ENCODE data around the gene KCNA5. TPM values are rescaled to one million over a fixed set of nuclear protein-coding genes. Genes with fewer than 3 reads are reported as not detected.

KCNA5 gene
- total RNA-seq, 2 donors from 2014 or later, result 0.33 to 2.6 TPM

DNA sequence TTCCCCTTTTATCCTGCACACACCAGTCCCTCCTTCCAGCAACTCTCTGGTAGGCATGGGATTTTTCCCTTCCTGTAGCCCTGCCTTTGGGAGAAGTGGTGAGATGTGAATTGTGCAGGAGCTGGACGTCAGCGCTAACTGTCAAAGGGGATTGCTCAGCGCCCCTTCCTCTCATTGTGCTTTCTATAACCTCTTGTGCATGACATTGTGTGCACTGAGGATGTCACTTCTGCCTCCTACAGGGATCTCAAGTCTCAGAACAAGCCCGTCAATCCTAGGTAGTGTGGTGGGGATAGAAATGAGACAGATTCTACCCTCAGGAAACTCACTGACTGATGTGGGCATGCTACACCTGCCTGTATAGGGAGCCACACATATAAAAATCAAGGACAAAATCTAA lies 8.7 kb downstream of the KCNA5 start:
- no peak overlapping the region for H3K4me3 ChIP-seq
- intact Hi-C loops (cut with DNase I), result no loop called here
- H3K36me3 ChIP-seq (replicated peaks in 1 of 2; ENCODE audit: insufficient read depth in 1 of 2, low read depth in 2 of 2), result no peaks in the 10 kb centered on the region
- H3K27ac ChIP-seq, result no peak overlapping the region
- no peaks in the 10 kb centered on the region for H3K4me1 ChIP-seq
- H3K9me3 ChIP-seq, result no peaks in the 10 kb centered on the region
- WGBS, 2 donors, result 51 to 71% methylated on average over 4 of the region's 4 CpGs
- ATAC-seq (no peak), DNase-seq (no peak)
- no peaks in the 10 kb centered on the region for H3K27me3 ChIP-seq
- TF ChIP-seq POLR2A (IDR thresholded peaks at IDR 0.05), result no peak
- TF ChIP-seq, protein P1, sequence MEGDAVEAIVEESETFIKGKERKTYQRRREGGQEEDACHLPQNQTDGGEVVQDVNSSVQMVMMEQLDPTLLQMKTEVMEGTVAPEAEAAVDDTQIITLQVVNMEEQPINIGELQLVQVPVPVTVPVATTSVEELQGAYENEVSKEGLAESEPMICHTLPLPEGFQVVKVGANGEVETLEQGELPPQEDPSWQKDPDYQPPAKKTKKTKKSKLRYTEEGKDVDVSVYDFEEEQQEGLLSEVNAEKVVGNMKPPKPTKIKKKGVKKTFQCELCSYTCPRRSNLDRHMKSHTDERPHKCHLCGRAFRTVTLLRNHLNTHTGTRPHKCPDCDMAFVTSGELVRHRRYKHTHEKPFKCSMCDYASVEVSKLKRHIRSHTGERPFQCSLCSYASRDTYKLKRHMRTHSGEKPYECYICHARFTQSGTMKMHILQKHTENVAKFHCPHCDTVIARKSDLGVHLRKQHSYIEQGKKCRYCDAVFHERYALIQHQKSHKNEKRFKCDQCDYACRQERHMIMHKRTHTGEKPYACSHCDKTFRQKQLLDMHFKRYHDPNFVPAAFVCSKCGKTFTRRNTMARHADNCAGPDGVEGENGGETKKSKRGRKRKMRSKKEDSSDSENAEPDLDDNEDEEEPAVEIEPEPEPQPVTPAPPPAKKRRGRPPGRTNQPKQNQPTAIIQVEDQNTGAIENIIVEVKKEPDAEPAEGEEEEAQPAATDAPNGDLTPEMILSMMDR (IDR thresholded peaks at IDR 0.05), result no peak

DNA sequence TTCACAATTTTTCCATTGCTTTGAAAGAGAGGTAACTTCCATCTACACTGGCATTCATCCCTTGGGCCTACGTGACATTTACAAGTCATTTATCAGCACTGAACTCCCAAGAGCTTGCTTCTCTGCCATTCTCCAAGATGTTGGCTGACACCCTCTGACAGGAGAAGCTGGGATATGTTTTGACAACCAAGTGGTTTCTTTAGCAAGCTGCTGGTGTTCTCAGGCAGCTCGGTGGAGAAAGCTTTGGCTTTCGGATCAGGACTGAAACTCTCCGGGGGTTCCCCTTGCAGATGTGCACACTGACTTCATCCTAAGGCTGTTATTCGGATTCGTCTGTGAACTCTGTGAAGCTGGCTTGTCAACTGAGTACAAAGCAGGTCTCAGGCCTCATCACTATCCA lies 15.7 kb downstream of the KCNA5 start:
- no peak for ATAC-seq
- TF ChIP-seq POLR2A (IDR thresholded peaks at IDR 0.05), result no peak
- TF ChIP-seq, protein P1 (IDR thresholded peaks at IDR 0.05), result no peak
- 52 to 67% methylated on average over 5 to 6 of the region's 6 CpGs for WGBS, 2 donors

DNA sequence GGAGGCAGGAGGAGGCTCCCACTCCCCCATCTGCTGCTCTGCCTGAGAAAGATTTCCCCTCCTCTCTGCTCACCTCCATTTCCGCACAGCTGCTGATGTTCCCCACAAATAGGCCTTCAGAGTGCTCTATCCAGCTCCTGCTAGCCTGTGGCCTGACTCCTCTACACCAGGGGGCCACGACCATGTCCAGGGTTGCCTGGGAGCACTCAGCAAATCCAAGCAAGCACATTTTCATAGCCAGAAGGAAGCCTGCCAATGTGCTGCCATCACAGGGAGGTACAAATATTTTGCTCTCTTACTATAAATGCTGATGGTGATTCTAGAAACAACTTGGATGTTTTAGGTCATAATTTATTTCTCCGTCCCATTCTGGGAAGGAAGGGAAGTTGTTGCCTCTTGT lies 17.3 kb downstream of the KCNA5 start:
- no peaks in the 10 kb centered on the region for H3K9me3 ChIP-seq
- no peak overlapping the region for H3K27ac ChIP-seq
- WGBS, 2 donors, result 62 to 79% methylated on average over 3 of the region's 3 CpGs
- intact Hi-C loops (cut with DNase I), result no loop called here
- H3K36me3 ChIP-seq (replicated peaks in 1 of 2; ENCODE audit: insufficient read depth in 1 of 2, low read depth in 2 of 2), result no peaks in the 10 kb centered on the region
- no peak for ATAC-seq
- no peaks in the 10 kb centered on the region for H3K4me1 ChIP-seq
- no peak for TF ChIP-seq POLR2A (IDR thresholded peaks at IDR 0.05)
- TF ChIP-seq, protein P1 (IDR thresholded peaks at IDR 0.05), result no peak
- peak in 1 of 4 donors; percentile 7 for DNase-seq
- H3K4me3 ChIP-seq, result no peak overlapping the region
- H3K27me3 ChIP-seq, result no peaks in the 10 kb centered on the region

More for the DNA sequence above, 15.7 kb downstream of the KCNA5 start:
- H3K4me3 ChIP-seq, result no peak overlapping the region
- H3K36me3 ChIP-seq (replicated peaks in 1 of 2; ENCODE audit: insufficient read depth in 1 of 2, low read depth in 2 of 2), result no peaks in the 10 kb centered on the region
- no peak for DNase-seq
- no peaks in the 10 kb centered on the region for H3K9me3 ChIP-seq
- intact Hi-C loops (cut with DNase I), result no loop called here
- H3K27me3 ChIP-seq, result no peaks in the 10 kb centered on the region
- H3K4me1 ChIP-seq, result no peaks in the 10 kb centered on the region
- H3K27ac ChIP-seq, result no peak overlapping the region

DNA sequence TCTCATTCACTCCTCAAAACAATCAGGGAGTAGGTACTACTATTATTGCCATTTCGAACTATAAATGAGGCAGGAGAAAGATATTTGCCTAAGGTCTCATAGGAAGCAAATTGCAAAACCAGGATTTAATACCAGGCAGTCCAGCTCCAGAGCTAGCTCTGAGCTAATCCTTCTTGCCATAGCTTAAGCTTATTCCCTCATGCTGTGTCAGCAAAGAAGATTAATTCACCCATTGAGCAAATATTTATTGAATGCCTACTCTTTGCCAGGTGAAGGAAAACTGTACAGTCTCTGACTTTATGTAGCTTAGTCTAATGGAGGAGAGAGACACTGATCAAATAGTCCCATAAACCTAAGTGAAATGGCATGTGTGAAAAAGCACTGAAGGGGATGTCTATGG lies 19.5 kb downstream of the KCNA5 start:
- intact Hi-C loops (cut with DNase I), result no loop called here
- Histone ChIP-seq H3K9me3 (no peaks in the 10 kb centered on the region), H3K4me1 (no peaks in the 10 kb centered on the region), H3K27me3 (no peaks in the 10 kb centered on the region), H3K4me3 (no peak overlapping the region), H3K36me3 (replicated peaks in 1 of 2; ENCODE audit: insufficient read depth in 1 of 2, low read depth in 2 of 2) (no peaks in the 10 kb centered on the region), H3K27ac (no peak overlapping the region)
- 0 to 22% methylated on average over 1 of the region's 1 CpG for WGBS, 2 donors
- peak; percentile 30 for ATAC-seq
- TF ChIP-seq, protein P1 (IDR thresholded peaks at IDR 0.05), result no peak
- TF ChIP-seq POLR2A (IDR thresholded peaks at IDR 0.05), result no peak
- no peak for DNase-seq

DNA sequence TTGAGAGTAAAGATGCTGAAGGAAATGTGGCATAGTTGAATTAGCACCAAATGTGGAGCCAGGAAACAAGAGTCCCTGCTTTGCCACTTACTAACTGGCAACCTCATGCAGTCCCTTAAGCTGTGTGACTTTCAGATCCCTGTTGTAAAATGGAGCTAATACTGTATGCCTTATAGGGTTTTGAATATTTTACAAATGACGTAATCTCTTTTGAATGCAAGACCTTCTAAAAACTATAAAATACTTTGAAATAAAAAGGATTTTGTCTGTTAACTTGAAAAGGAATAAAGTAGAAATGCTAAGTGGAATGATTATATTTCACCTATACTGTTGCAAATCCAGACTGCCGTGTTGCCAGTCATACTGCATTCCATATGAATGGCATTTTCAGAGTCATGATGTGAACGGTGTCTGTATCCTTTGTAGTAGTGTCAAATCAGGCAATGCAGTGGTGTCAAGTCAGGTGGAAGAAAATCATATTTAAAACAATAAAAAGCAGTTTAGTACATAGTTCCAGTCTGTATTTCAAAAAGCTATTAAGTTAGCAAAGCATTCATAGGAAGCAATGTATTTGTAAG lies 21.3 kb downstream of the KCNA5 start:
- no peaks in the 10 kb centered on the region for H3K9me3 ChIP-seq
- no peak overlapping the region for H3K27ac ChIP-seq
- ATAC-seq (no peak), DNase-seq (no peak)
- 77 to 83% methylated on average over 3 of the region's 3 CpGs for WGBS, 2 donors
- H3K27me3 ChIP-seq, result no peaks in the 10 kb centered on the region
- TF ChIP-seq, protein P1 (IDR thresholded peaks at IDR 0.05), result no peak
- TF ChIP-seq POLR2A (IDR thresholded peaks at IDR 0.05), result no peak
- intact Hi-C loops (cut with DNase I), result no loop called here
- no peak overlapping the region for H3K4me3 ChIP-seq
- no peaks in the 10 kb centered on the region for H3K36me3 ChIP-seq (replicated peaks in 1 of 2; ENCODE audit: insufficient read depth in 1 of 2, low read depth in 2 of 2)
- H3K4me1 ChIP-seq, result no peaks in the 10 kb centered on the region
